SKM-1 (cell line): ENCODE results near the gene ADAM23.

Experiments
- DNase-seq: peaks from one replicate; lab custom pipeline; 2025; ENCODE audit not compliant: unreplicated experiment; lab: John Stamatoyannopoulos, UW

ADAM23 gene

GRCh38 chr2:206438196-206438724, 5.1 kb upstream of the ADAM23 start:
- DNase-seq = no peak

GRCh38 chr2:206442474-206442832, 879 bp upstream of the ADAM23 start:
- DNase-seq = peak; percentile 29

GRCh38 chr2:206443735-206444527, 599 bp downstream of the ADAM23 start:
- no peak for DNase-seq

DNA sequence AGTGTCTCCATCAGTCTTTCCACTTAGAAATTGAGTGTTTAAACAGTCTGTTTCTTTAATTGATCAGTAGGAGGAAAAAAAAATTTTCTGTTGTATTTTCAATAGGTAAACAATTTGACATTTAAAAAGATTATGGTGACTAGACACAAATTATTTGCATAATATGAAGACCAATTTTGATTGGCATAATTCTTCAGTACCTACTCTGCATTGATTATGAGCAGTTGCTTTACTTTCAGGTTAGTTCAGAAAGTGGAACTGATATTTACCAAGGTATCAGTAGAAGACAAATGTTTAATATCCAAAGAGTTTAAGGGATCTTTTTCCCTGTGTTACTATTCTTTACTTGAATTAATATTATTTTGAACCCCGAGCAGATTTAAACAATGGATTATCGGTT, 2.6 kb downstream of the ADAM23 start:
- no peak for DNase-seq

DNA sequence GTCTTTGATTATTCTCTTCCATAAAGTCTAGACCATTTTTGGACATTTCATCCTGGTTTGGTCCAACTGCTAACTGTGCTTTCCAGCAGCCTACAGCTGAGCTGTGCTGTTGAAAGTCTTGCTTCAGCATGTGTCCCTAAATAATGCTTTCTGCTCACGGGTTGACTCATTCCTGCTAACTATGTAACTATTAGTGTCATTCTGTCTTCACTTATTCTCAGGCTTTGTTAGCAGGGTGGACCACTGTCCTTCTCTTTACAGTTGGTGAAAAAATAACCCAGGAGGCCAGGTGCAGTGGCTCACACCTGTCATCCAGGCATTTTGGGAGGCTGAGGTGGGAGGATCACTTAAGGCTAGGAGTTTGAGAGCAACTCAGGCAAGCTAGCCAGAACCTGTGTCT, 8.9 kb downstream of the ADAM23 start:
- no peak for DNase-seq

DNA sequence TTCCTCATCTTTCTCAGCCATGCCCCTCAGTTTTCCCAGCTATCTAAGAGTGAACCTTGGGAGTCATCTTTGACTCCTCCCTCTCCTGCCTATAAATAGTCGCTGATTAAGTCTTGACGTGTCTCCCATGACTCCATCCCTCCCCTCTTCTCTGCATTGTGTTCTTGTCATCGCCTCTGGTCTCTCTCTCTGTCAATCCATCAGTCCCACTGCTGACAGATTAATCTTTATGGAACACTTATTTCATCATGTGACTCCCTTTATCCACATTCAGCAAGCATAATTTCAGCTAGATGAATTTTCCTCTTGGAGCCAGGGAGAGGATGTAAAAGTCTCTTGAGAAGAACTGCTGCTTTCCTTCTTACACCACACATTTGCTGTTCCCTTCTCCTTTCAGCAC, 9.4 kb downstream of the ADAM23 start:
- DNase-seq = no peak

- no peak for DNase-seq
These were observed 12.9 kb downstream of the ADAM23 start for GRCh38 chr2:206456078-206456754.

DNA sequence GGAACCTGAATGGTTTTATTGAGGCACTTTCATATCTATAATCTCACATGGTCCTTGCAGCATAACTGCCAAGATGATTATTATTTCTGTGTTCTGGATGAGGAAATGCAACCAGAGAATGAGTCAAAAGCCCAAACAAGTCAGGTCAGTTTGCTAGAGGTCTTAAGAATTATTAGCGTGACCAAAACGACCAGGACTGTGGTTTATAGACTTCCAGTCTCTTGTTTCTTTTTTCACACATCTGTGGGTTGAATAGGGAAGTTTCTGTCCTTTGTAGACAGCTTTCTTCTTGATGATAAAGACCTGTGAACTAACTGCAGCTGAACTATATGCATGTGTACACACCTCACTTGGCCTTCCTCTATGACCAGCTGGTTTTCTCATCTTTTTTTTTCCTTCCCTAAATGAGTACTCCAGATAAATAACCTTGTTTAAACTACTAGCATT, 13.9 kb downstream of the ADAM23 start:
- no peak for DNase-seq

DNA sequence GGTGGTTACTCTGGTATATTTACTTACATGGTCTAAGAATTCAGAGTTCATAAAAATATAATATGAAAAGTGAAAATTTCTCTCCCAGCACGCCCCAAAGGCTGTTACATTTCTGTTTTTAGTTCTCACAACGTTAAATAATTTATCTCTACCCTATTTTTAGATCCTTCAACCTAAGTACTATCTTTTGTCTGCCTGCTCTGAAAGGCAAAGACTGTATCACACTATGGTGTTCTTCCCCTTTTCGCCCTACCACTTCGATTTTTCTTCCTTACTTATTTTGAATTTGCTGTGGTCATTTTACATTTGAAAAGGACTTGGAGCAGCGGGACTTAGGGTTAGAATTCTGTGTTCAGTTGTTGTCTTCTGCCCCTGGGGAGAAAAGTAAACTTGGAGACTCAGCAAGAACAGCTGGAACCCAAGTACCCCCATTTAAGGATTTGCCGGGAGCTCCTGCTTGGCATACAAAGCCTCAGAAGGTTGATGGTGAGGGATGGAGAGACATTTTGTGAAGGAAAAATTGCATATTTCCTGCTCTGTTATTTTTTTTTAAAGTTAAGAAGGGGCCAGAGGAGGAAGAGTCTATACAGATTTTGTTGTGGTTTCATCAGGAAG, 19.0 kb downstream of the ADAM23 start:
- no peak for DNase-seq

DNA sequence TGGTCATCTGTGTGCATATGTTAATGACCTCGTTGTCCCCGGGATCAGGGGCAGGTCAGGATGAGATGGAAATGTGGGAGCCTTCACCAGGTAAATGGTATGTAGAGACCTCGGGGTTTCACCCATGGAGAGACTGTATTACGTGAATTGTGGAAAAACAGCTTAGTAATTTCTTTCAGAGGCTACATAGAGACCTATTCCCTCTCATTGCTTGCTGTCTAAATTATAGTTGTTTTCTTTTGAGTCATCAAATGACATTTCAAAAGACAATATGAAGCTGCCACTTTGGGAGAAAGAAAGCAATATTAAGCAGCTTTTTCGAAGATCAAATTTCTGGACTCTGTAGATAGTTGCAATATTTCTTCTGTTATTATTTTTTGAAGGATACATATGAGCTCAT, 20.4 kb downstream of the ADAM23 start:
- no peak for DNase-seq

DNA sequence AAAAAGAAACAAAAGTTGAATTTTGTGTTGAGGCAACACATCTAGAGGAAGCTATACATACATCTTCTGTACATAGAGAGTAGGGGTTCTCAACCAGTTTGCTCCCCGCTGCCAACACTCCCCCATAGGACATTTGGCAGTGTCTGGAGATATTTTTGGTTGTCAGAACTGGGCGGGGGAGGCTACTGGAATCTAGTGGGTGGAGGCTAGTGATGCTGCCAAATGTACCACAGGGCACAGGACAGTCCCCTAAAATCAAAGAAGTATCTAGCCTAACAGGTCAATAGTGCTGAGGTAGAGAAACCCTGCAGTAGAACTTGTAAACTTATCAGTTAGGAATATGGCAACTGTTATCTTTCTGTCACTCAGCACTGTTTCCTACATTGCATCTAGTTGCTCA, 21.3 kb downstream of the ADAM23 start:
- no peak for DNase-seq

GRCh38 chr2:206471524-206472062, 28.3 kb downstream of the ADAM23 start:
- no peak for DNase-seq

- DNase-seq = no peak
These were observed 28.8 kb downstream of the ADAM23 start for GRCh38 chr2:206472094-206472493.

DNA sequence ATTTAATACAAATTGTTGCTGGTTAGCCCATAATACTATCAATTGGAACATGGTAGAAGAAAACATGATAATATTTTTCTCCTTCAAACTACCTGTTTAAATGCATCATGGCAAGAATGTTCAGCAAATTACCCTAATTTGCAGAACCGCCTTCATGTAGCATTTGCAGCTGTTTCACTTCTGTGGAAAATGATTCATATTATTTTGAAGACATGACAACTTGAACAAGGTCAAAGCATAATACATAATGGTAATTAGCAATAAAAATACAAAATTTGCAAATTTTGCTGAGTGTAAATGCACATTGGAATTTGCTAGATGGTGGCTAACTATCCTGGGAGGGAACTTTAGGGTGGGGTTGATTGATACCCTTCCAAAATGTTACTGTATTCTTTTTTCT, 30.8 kb downstream of the ADAM23 start:
- DNase-seq = no peak

- no peak for DNase-seq
These were observed 34.0 kb downstream of the ADAM23 start for GRCh38 chr2:206477296-206477695.

- no peak for DNase-seq
These were observed 35.0 kb downstream of the ADAM23 start for GRCh38 chr2:206478340-206478739.

GRCh38 chr2:206480161-206480560, 36.8 kb downstream of the ADAM23 start:
- no peak for DNase-seq

- DNase-seq = no peak
These were observed 37.3 kb downstream of the ADAM23 start for GRCh38 chr2:206480620-206481019.

GRCh38 chr2:206481056-206481455, 37.7 kb downstream of the ADAM23 start:
- DNase-seq = no peak

DNA sequence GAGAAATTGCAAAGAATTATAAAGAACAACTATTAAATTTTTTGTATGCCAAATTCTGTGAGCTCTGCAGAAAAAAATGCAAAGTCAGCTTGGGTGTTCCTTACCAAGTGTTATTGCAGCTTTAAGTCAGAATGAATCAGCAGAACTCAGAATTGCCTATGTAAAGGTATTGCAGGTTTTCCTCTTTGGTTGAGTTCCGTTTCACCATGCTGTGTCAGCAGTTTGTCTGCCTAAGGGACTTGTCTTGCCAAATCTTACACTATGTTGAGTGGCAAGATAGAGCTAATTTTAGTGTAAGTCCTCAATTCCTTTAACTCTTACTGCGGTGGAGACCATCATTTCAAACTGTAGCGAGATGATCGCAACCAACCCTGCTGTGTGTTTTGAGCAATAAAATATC, 38.8 kb downstream of the ADAM23 start:
- no peak for DNase-seq

- DNase-seq = no peak
These were observed 39.3 kb downstream of the ADAM23 start for GRCh38 chr2:206482633-206483032.

DNA sequence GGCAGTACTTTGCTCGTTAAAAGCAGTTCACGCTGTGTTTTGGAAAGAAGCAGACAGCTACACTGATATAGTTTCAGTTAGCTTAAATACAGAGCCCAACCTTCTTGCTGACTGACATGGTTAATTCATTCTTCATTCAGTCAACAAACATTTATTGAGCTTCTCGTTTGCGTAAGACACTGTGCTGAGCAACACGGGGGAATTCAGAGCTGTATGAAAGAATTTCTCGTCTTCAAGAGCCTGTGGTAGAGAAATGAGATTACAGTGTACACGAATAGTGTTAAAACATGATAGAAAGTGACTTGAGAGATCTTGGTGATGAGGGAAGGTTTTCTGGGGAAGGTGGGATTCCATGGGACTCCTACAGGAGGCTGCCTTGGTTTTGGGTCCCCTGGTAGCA, 44.7 kb downstream of the ADAM23 start:
- no peak for DNase-seq
